GM21423 (cell line): ENCODE measurements around the gene PTPN14.

Experiments
- ATAC-seq: cut with Tn5 transposase; IDR thresholded peaks from one replicate; pipeline ENCODE4 v1.9.1; 2021; ENCODE audit warnings: mild to moderate bottlenecking, moderate library complexity; ENCODE audit not compliant: unreplicated experiment

PTPN14 gene

GRCh38 chr1:214344897-214345296 is 206.5 kb downstream of the PTPN14 start:
- no peak for ATAC-seq

- ATAC-seq, result no peak
Measured at GRCh38 chr1:214342525-214342924, 208.9 kb downstream of the PTPN14 start.

GRCh38 chr1:214341932-214342331 is 209.5 kb downstream of the PTPN14 start:
- ATAC-seq, result no peak

- no peak for ATAC-seq
Measured at GRCh38 chr1:214341459-214341858, 209.9 kb downstream of the PTPN14 start.

GRCh38 chr1:214338212-214338611 is 213.2 kb downstream of the PTPN14 start:
- no peak for ATAC-seq

GRCh38 chr1:214337511-214337910 is 213.9 kb downstream of the PTPN14 start:
- no peak for ATAC-seq

GRCh38 chr1:214337015-214337414 is 214.4 kb downstream of the PTPN14 start:
- ATAC-seq, result no peak

- ATAC-seq, result no peak
Measured at GRCh38 chr1:214335567-214335966, 215.8 kb downstream of the PTPN14 start.

GRCh38 chr1:214332946-214333798 is 218.2 kb downstream of the PTPN14 start:
- no peak for ATAC-seq

- peak; percentile 44 for ATAC-seq
Measured at GRCh38 chr1:214331827-214332423, 219.5 kb downstream of the PTPN14 start.

GRCh38 chr1:214331180-214331579 is 220.2 kb downstream of the PTPN14 start:
- no peak for ATAC-seq

GRCh38 chr1:214330715-214331114 is 220.7 kb downstream of the PTPN14 start:
- no peak for ATAC-seq

GRCh38 chr1:214330222-214330621 is 221.2 kb downstream of the PTPN14 start:
- ATAC-seq, result no peak

- no peak for ATAC-seq
Measured at GRCh38 chr1:214329470-214330220, 221.8 kb downstream of the PTPN14 start.

- peak; percentile 89 for ATAC-seq
Measured at GRCh38 chr1:214328770-214329469, 222.5 kb downstream of the PTPN14 start.

- ATAC-seq, result no peak
Measured at GRCh38 chr1:214327514-214327913, 223.9 kb downstream of the PTPN14 start.

GRCh38 chr1:214326406-214326805 is 225.0 kb downstream of the PTPN14 start:
- peak; percentile 68 for ATAC-seq

GRCh38 chr1:214324896-214325800 is 226.3 kb downstream of the PTPN14 start:
- no peak for ATAC-seq

GRCh38 chr1:214321705-214322453 is 229.5 kb downstream of the PTPN14 start:
- ATAC-seq, result no peak
